Measurements from ENCODE around the gene TSPEAR. TPM values are rescaled to one million over a fixed set of nuclear protein-coding genes. Genes with fewer than 3 reads are reported as not detected.
"Not testable (repeated sequence)": the region's sequence is repeated elsewhere in the genome, so short reads cannot be mapped to it uniquely, and the experiment has no call there.

TSPEAR gene
- total RNA-seq, 4 donors from 2014 or later = not detected

DNA sequence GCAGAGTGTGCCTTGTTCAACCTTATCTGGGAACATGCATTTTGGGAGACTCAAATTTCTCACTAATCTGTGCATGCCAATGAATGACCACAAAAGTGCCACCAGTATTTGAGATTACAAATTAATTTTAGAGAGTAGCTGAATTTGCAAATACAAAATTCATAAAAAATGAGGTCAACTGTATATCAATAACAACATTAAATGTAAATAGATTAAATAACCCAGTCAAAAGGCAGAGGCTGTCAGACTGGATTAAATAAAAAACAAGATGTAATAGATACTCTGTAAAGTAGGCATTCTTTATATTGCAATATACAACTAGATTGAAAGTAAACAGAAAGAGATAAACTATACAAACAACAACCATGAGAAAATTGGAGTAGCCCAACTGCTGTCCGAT, 147.3 kb downstream of the TSPEAR start:
- intact Hi-C loops (cut with DNase I; ENCODE audit: low total_unique reads) = no loop called here
- in situ Hi-C loops (cut with MboI; ENCODE audit: low sequenced_read_pairs in 4 of 4) = no loop called here
- no peak overlapping the region for H3K27ac ChIP-seq

DNA sequence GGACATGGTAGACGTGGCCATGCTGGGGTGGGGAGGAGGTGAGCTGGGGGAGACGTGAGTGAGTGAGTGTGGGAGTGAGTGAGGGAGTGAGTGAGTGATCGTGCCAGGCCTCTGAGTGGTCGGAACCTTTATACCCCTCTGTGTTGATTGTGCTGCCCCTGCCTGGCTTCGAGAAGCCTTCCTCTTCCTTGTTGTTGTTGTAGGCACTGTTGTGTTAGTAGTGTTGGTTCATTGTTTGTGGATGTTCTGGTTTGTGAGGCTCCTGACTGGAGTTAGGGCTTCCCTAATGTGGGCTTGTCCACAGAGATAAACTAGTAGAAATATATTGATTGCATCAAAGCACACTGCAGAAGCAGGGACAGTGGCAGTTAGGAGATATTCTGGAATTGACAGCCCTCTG, 152.7 kb downstream of the TSPEAR start, which contains the start of gene KRTAP10-3:
KRTAP10-3 (minus strand) TSS at position 101 of the 400 bp plus-strand sequence; CDS start at position 21, 80 bp downstream.
- no peaks in the 10 kb centered on the region for H3K4me1 ChIP-seq
- intact Hi-C loops (cut with DNase I; ENCODE audit: low total_unique reads) = no loop called here
- no peak for TF ChIP-seq POLR2A (IDR thresholded peaks at IDR 0.05)
- TF ChIP-seq, protein P1, sequence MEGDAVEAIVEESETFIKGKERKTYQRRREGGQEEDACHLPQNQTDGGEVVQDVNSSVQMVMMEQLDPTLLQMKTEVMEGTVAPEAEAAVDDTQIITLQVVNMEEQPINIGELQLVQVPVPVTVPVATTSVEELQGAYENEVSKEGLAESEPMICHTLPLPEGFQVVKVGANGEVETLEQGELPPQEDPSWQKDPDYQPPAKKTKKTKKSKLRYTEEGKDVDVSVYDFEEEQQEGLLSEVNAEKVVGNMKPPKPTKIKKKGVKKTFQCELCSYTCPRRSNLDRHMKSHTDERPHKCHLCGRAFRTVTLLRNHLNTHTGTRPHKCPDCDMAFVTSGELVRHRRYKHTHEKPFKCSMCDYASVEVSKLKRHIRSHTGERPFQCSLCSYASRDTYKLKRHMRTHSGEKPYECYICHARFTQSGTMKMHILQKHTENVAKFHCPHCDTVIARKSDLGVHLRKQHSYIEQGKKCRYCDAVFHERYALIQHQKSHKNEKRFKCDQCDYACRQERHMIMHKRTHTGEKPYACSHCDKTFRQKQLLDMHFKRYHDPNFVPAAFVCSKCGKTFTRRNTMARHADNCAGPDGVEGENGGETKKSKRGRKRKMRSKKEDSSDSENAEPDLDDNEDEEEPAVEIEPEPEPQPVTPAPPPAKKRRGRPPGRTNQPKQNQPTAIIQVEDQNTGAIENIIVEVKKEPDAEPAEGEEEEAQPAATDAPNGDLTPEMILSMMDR (IDR thresholded peaks at IDR 0.05 in 4 of 5, conservative IDR thresholded peaks at IDR 0.05 in 1 of 5) = no peak

More for the DNA sequence above, 147.3 kb downstream of the TSPEAR start:
- TF ChIP-seq, protein P1 (IDR thresholded peaks at IDR 0.05 in 4 of 5, conservative IDR thresholded peaks at IDR 0.05 in 1 of 5) = no peak
- no peak for TF ChIP-seq POLR2A (IDR thresholded peaks at IDR 0.05)
- no peaks in the 10 kb centered on the region for H3K36me3 ChIP-seq
- ATAC-seq (no peak), DNase-seq (no peak)
- peaks cover 0 to 8% (median 0%) of the 10 kb centered on the region in 3 donors for H3K27me3 ChIP-seq
- peaks cover 0 to 7% (median 0%) of the 10 kb centered on the region in 3 donors for H3K9me3 ChIP-seq
- H3K4me3 ChIP-seq = no peak overlapping the region
- no peaks in the 10 kb centered on the region for H3K4me1 ChIP-seq

DNA sequence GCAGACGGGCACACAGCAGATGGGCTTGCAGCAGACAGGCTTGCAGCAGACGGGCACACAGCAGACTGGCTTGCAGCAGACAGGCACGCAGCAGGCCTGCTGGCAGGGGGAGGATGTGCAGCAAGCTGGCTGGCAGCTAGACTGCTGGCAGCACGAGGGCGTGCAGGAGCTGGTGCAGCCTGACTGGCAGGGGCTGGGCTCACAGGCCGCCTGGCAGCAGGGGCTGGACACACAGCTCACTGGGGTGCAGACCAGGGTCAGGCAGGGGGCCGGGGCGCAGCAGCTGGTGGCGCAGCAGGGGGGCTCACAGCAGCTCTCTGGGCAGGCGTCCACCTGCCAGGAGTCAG, 153.1 kb downstream of the TSPEAR start:
- peaks cover 30 to 39% (median 32%) of the 10 kb centered on the region in 3 donors for H3K27me3 ChIP-seq
- H3K36me3 ChIP-seq; H3K9me3 ChIP-seq; H3K4me1 ChIP-seq; H3K27ac ChIP-seq; intact Hi-C loops (cut with DNase I; ENCODE audit: low total_unique reads); H3K4me3 ChIP-seq; ATAC-seq; DNase-seq; in situ Hi-C loops (cut with MboI; ENCODE audit: low sequenced_read_pairs in 4 of 4): not testable (repeated sequence)

More for the DNA sequence above, 152.7 kb downstream of the TSPEAR start, which contains the start of gene KRTAP10-3:
- Histone ChIP-seq H3K27ac (no peak within 1 kb of the TSS), H3K9me3 (no peaks in the 10 kb centered on the region), H3K4me3 (no peak within 1 kb of the TSS), H3K36me3 (no peaks in the 10 kb centered on the region), H3K27me3 (peaks cover 27 to 37% (median 29%) of the 10 kb centered on the region in 3 donors)
- in situ Hi-C loops (cut with MboI; ENCODE audit: low sequenced_read_pairs in 4 of 4) = no loop called here
- DNase-seq = no peak
- no peak for ATAC-seq

DNA sequence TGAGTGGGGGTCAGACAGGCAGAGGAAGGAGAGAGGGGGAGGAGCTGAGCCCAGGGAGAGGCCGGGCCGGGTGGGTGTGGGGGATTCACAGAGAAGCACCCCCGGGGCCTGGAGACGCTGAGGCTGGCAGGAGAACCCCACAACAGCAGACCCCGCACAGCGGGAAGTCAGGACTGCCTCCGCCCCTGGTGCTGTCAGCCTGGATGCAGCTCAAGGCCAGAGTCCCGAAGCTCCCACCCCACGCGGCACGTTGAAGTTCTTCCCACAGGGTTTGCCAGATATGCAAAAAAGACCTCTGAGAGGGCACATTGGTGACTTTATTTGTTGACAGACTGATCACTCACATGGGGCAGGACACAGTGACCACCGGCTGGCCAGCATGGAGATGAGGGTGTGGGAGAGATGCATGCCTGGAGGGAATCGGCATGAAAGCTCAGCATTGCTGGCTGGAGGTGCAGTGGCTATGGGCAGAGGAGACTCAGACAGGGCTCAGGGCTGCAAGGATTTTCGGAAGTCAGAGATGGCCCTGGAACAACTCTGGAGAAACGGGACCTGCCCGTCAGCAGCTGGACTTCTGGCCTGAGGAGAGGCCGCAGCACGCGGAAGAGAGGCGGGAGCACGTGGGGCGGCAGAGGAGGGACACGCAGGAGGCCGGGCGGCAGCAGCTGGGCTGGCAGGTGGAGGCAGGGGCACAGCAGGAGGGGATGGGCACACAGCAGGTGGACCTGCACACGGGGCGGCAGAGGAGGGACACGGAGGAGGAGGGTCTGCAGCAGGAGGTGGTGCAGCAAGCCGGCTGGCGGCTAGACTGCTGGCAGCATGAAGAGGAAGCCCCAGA, 153.7 kb downstream of the TSPEAR start:
- Histone ChIP-seq H3K9me3 (no peaks in the 10 kb centered on the region), H3K4me3 (no peak overlapping the region), H3K4me1 (no peaks in the 10 kb centered on the region), H3K27me3 (peaks cover 31 to 42% (median 38%) of the 10 kb centered on the region in 3 donors), H3K36me3 (no peaks in the 10 kb centered on the region), H3K27ac (no peak overlapping the region)
- TF ChIP-seq POLR2A (IDR thresholded peaks at IDR 0.05) = no peak
- TF ChIP-seq, protein P1 (IDR thresholded peaks at IDR 0.05 in 4 of 5, conservative IDR thresholded peaks at IDR 0.05 in 1 of 5) = no peak
- intact Hi-C loops (cut with DNase I; ENCODE audit: low total_unique reads) (no loop called here), in situ Hi-C loops (cut with MboI; ENCODE audit: low sequenced_read_pairs in 4 of 4) (no loop called here)
- no peak for DNase-seq
- ATAC-seq = no peak

DNA sequence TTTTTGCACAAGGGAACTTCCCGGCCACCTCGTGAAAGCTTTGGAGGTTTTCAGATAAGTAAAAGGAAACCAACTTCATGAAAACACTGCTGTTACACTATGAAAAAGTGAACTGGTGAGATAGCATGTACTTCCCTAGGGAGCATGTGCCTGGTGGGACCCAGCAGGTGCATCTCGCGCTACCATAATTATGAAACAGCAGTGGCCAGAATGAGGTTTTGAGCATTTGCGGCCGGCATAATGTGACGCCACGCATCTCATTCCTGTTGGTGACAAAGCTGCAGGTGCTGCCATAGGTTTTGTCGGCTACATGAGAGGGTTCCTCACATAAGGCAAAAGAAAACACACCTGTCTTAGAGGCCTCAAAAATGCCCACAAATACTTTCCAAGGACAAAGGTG, 154.5 kb downstream of the TSPEAR start:
- no peak for DNase-seq
- Histone ChIP-seq H3K27ac (no peak overlapping the region), H3K27me3 (peaks cover 40 to 48% (median 45%) of the 10 kb centered on the region in 3 donors), H3K4me3 (no peak overlapping the region), H3K36me3 (no peaks in the 10 kb centered on the region), H3K4me1 (no peaks in the 10 kb centered on the region), H3K9me3 (no peaks in the 10 kb centered on the region)
- in situ Hi-C loops (cut with MboI; ENCODE audit: low sequenced_read_pairs in 4 of 4) = no loop called here
- intact Hi-C loops (cut with DNase I; ENCODE audit: low total_unique reads) = no loop called here
- no peak for TF ChIP-seq POLR2A (IDR thresholded peaks at IDR 0.05)
- TF ChIP-seq, protein P1 (IDR thresholded peaks at IDR 0.05 in 4 of 5, conservative IDR thresholded peaks at IDR 0.05 in 1 of 5) = no peak
- ATAC-seq = no peak

Data from gastrocnemius medialis (tissue), 4 donors.